Islet of Langerhans (tissue), 1 donor: Measurements from ENCODE around the gene REG3G.
"Not testable (repeated sequence)": the region's sequence is repeated elsewhere in the genome, so short reads cannot be mapped to it uniquely, and the experiment has no call there.

ENCODE experiments used
- FAIRE-seq: peaks from one replicate; lab custom pipeline; 2011; peaks lifted over from hg19 to GRCh38; lab: Jason Lieb, UNC

Gene REG3G

GRCh38 chr2:79016342-79016741 lies 9.2 kb upstream of the REG3G start:
- FAIRE-seq: no peak

GRCh38 chr2:79026061-79026460 lies 559 bp downstream of the REG3G start:
- no peak for FAIRE-seq

GRCh38 chr2:79039944-79040343 lies 14.4 kb downstream of the REG3G start:
- no peak for FAIRE-seq

GRCh38 chr2:79041032-79041448 lies 15.5 kb downstream of the REG3G start:
- peak; percentile 82 for FAIRE-seq

- FAIRE-seq: not testable (repeated sequence)
Measured at GRCh38 chr2:79053486-79053885, 28.0 kb downstream of the REG3G start.

- FAIRE-seq: not testable (repeated sequence)
Measured at GRCh38 chr2:79054769-79055168, 29.3 kb downstream of the REG3G start.

- FAIRE-seq: no peak
Measured at GRCh38 chr2:79065201-79065600, 39.7 kb downstream of the REG3G start.

- FAIRE-seq: no peak
Measured at GRCh38 chr2:79071078-79071477, 45.6 kb downstream of the REG3G start.
